AG09309 (cell line): ENCODE data around the gene GALNT5.

Experiments used
- DNase-seq: peaks from one replicate; pipeline ENCODE4 v3.0.0-alpha.2; 2010; ENCODE audit warnings: low read depth
- H3K4me3 ChIP-seq: 2 replicates; pipeline ENCODE4 v1.5.1; 2011; ENCODE audit warnings: mild to moderate bottlenecking, low read depth, low read length, moderate library complexity; ENCODE audit not compliant: control insufficient read depth
- TF ChIP-seq, protein P1 (sequence below): IDR thresholded peaks from 2 replicates; pipeline ENCODE4 v1.5.1; 2011; ENCODE audit warnings: mild to moderate bottlenecking, low read depth, low read length, inconsistent platforms; ENCODE audit not compliant: insufficient read depth, control insufficient read depth; ENCODE audit errors: missing control alignments

GALNT5 gene

DNA sequence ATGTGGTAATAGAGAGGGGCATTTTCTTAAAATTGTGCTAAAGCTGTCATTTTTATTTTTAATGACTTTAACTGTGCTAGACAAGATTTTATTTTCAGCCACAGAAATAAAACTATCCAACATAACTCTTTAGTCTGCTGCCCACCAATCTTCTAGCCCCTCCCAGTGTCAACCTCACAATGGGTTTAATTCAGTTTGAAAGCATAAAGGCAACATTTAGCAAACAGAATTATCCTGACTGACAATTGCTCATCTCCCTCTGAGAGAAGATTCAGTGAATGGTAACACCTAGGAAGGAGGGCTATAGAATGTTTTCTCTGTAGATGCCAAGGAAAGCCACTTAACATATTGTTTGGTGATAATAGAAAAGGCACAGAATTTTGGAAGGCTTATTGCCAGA lies 62.9 kb downstream of the GALNT5 start:
- DNase-seq, result no peak
- TF ChIP-seq, protein P1, sequence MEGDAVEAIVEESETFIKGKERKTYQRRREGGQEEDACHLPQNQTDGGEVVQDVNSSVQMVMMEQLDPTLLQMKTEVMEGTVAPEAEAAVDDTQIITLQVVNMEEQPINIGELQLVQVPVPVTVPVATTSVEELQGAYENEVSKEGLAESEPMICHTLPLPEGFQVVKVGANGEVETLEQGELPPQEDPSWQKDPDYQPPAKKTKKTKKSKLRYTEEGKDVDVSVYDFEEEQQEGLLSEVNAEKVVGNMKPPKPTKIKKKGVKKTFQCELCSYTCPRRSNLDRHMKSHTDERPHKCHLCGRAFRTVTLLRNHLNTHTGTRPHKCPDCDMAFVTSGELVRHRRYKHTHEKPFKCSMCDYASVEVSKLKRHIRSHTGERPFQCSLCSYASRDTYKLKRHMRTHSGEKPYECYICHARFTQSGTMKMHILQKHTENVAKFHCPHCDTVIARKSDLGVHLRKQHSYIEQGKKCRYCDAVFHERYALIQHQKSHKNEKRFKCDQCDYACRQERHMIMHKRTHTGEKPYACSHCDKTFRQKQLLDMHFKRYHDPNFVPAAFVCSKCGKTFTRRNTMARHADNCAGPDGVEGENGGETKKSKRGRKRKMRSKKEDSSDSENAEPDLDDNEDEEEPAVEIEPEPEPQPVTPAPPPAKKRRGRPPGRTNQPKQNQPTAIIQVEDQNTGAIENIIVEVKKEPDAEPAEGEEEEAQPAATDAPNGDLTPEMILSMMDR, result no peak
- no peak overlapping the region for H3K4me3 ChIP-seq

DNA sequence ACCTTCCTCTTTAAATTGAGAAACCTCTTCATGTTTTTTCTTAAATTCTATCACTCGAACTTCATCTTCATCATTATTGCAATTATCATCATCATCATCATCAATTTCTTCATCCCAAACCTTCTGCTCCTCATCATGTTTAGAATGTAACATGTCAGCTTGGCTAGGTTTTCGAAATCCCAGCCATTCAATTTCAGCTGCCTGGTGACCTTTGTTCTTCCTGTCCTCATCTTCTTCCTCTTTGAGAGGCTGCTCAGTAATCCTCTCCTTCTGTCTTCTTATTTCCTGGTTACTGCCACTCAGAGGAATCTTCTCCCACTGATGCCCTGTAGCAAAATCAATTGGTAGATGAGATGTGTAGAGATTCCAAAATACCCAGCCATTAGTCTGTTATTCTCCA lies 64.0 kb downstream of the GALNT5 start:
- TF ChIP-seq, protein P1, result no peak
- no peak for DNase-seq
- no peak overlapping the region for H3K4me3 ChIP-seq

DNA sequence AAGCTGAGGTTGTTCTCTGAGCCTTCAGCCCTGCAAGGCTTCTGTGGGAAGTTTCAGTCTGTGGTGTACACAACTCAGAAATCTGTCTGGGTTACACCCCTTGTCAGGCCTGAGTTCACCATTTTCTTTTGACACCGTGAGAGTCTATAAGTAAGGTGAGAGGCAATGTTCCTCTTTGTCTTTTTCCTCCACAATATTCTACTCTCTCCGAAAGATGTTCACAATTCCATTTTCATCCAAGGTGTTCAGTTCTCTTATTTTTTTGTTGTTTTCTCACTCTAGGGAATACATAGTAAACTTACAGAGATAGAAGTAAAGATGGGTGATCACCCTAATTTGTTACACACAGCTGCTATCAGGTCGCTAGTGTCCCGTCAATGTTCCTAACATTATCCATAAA lies 64.9 kb downstream of the GALNT5 start:
- no peak for DNase-seq
- H3K4me3 ChIP-seq, result no peak overlapping the region
- TF ChIP-seq, protein P1, result no peak

DNA sequence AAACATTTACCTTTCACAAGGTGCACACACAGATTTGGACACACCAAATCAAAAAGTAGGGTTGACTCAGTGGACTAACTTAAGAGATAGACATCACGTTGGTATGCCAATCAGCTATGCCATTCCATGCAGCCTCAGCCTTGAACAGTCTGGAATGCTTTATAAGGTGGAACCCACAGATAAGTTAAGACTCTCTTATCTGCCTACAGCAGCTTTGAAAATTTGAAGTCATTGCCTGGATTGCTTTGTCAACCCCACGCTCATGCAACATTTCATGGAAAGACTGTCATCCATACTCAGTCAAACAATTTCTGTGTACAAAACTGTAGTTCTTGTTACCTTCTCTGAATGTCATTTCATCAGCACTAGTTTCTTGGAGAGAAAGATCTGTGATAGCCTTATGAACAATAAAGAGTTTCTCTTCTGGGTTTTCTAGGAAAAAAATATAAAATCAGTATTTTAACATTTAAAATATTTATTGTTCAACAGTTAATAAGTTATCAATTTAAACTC lies 66.9 kb downstream of the GALNT5 start:
- TF ChIP-seq, protein P1, result no peak
- H3K4me3 ChIP-seq, result no peak overlapping the region
- DNase-seq, result no peak

DNA sequence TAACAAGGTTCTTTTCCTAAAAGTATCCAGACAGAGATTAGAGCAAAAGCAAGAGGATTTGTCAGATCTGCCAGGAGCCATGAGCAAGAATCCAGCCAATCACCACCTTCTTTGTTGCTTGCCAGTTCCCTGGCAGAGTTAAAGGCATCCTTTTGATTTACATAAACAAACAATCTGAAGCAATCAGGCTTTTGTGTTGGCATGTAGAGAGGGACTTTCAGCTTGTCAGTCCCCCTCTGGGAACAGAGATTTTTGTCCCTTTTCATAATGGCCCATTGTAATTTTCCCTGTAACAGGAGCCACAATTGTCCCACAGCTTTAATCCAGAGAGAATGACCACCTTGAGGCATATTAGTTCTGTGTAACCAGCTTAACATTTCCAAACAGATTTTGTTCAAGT lies 68.3 kb downstream of the GALNT5 start, which contains the start of gene ERMN:
Gene ERMN, minus strand, starts transcription at position 39 of the 400 bp plus-strand sequence. CDS start 182 bp downstream, outside the sequence.
- no peak for DNase-seq
- TF ChIP-seq, protein P1, result no peak
- no peak within 1 kb of the TSS for H3K4me3 ChIP-seq

DNA sequence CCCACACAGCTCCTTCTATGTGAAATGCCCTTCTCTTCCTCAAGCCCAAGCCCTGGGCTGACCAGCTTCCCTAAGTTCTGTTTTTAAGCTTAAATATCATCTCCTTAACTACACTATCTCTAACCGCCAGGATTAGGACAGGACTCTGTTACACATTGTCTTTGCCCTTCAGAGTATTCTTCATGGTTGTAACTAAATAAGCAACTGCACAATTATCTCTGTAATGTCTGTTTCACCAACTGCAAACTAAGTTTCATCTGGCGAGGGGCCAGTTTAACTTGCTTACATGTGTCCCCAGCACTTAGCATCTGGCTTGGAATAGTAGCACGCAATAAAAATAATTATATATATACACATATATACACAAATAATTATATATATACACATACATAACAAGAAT lies 69.2 kb downstream of the GALNT5 start:
- DNase-seq, result no peak
- H3K4me3 ChIP-seq, result no peak overlapping the region
- TF ChIP-seq, protein P1, result no peak

DNA sequence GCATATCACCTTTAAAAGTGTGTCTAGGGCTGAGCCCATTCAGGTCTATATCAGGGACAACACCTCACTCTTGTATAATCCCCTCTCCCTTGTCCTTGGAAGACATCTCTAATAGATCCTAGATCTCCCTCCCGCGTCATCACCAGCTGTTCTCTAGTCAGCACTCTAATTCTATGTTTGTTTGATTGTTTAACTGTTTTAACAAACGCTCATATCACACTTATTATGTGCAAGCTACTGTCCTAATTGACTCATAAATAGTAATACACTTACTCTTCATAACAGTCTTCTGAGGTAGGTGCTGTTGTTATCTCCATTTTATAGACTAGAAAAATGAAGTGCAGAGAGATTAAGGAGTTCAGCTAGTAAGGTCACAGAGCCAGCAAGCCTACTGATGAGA lies 69.7 kb downstream of the GALNT5 start:
- DNase-seq, result no peak
- TF ChIP-seq, protein P1, result no peak
- H3K4me3 ChIP-seq, result no peak overlapping the region
